Adrenal gland (tissue), 12 donors: ENCODE data around the gene MIS12. TPM values are rescaled to one million over a fixed set of nuclear protein-coding genes. Genes with fewer than 3 reads are reported as not detected.
A peak's percentile ranks its signal among the peaks of the same experiment; 100 is the strongest.

Experiments used
- DNase-seq, 7 donors: peaks; one replicate each; pipeline ENCODE4 v3.0.0-alpha.2; 2019 to 2020
- H3K27ac ChIP-seq, 5 donors: fragments of 200-600 bp; sonication (generic) in 4 of 5; 1 replicate in 3 of 5; 2 replicates in 2 of 5; pipeline versions ENCODE4 v1.5.1 to v1.8.0; 2016 to 2020; ENCODE audit warnings: mild to moderate bottlenecking in 1 of 5
- H3K27me3 ChIP-seq: fragments of 200-600 bp; 2 replicates; pipeline ENCODE4 v1.8.0; 2021
- H3K36me3 ChIP-seq, 2 donors: fragments of 200-600 bp; replicated peaks in 1 of 2; 1 replicate in 1 of 2; 2 replicates in 1 of 2; pipeline versions ENCODE4 v1.5.1 to v1.8.0; 2018 to 2022
- H3K4me1 ChIP-seq, 2 donors: fragments of 200-600 bp; replicated peaks in 1 of 2; 1 replicate in 1 of 2; 2 replicates in 1 of 2; pipeline versions ENCODE4 v1.5.1 to v1.8.0; 2018 to 2021
- H3K4me3 ChIP-seq, 4 donors: fragments of 200-600 bp; sonication (generic) in 3 of 4; one replicate each; pipeline ENCODE4 v1.5.1; 2016 to 2018
- H3K9me3 ChIP-seq, 3 donors: fragments of 200-600 bp; sonication (generic) in 1 of 3; replicated peaks in 1 of 3; 1 replicate in 2 of 3; 2 replicates in 1 of 3; pipeline versions ENCODE4 v1.5.1 to v1.8.0; 2016 to 2021
- CTCF ChIP-seq, 6 experiments: fragments of 450-650 bp in 4 of 6; fragments of 200-600 bp in 2 of 6; sonication (generic) in 1 of 6; IDR thresholded peaks; 1 replicate in 5 of 6; 2 replicates in 1 of 6; pipeline versions ENCODE4 v1.5.1 to v1.8.0; 2016 to 2021; ENCODE audit warnings: antibody characterized with exemption in 6 of 6, mild to moderate bottlenecking in 2 of 6, moderate library complexity in 1 of 6
- POLR2A ChIP-seq, 2 donors: fragments of 450-650 bp; IDR thresholded peaks; one replicate each; pipeline ENCODE4 v1.6.1; 2017; ENCODE audit warnings: antibody characterized with exemption in 2 of 2, mild to moderate bottlenecking in 2 of 2, moderate library complexity in 1 of 2
- WGBS, 4 donors: extraction: QIAGEN DNeasy Blood & Tissue Kit in 2 of 4; methylation state at CpG; one replicate each; pipeline versions ENCODE4 v1.1.5 to v1.1.7; 2013 to 2017; 5-methylcytosine and 5-hydroxymethylcytosine counted together
- intact Hi-C, 2 donors: fragments of 100-400 bp; cut with DNase I; formaldehyde crosslinking; loops; one replicate each; pipeline versions ENCODE4 v1.14.1 to v1.15.0; 2022 to 2023
- polyA plus RNA-seq, 3 donors: library from polyadenylated mRNA; stranded (reverse); fragments of 200-250 nt in 2 of 3; fragments of 350-450 nt in 1 of 3; fragmentation: Illumina TruSeq in 1 of 3; extraction: RNeasy Lipid Tissue Mini Kit (QIAGEN cat#74804) in 1 of 3; gene quantifications; one replicate each; pipeline ENCODE4 v1.2.3, GENCODE V29; 2013 to 2014
- total RNA-seq, 9 donors: library from RNA; depleted of rRNA in 4 of 9; stranded (reverse); fragments of >200 nt in 4 of 9; fragments of 120-200 nt in 1 of 9; fragmentation: NEBNext Ultra II Directional in 1 of 9; extraction: Animal tissue kit (Norgen Biotek cat#: 25700) in 1 of 9; gene quantifications; one replicate each; pipeline versions ENCODE4 v1.1.0 to v1.2.4, GENCODE V29; 2013 to 2023
- donor health status: healthy with polysubstance abuse.
- donor health status: Bipolar disorder and iron deficiency.
- donor health status: DM: yes; HTN: yes; CAD: no.
- donor health status: DM: no; HTN: no; CAD: no.
- donor health status: DM: no; HTN: no; CAD: no.
- donor health status: DM: yes; HTN: yes; CAD: no.

MIS12 gene
- total and polyA plus RNA-seq, 12 donors, result 7.1 to 36.0 (median 15.4) TPM

- H3K27ac ChIP-seq, result peak overlapping the region in 2 of 5 donors; percentile 3 to 8
- H3K4me1 ChIP-seq, result peaks cover 0 to 15% of the 10 kb centered on the region in 2 donors
- intact Hi-C loops, result no loop called here
- no peak for TF ChIP-seq CTCF (IDR thresholded peaks at IDR 0.05)
- TF ChIP-seq POLR2A (IDR thresholded peaks at IDR 0.05), result no peak
- no peaks in the 10 kb centered on the region for H3K9me3 ChIP-seq
- H3K27me3 ChIP-seq, result no peaks in the 10 kb centered on the region
- H3K36me3 ChIP-seq, result peaks cover 0 to 58% of the 10 kb centered on the region in 2 donors
- DNase-seq, result no peak
- 55 to 61% (median 56%) methylated on average over 6 of the region's 6 CpGs for WGBS, 4 donors
- H3K4me3 ChIP-seq, result no peak overlapping the region
Measured at GRCh38 chr17:5480962-5481361, 5.4 kb upstream of the MIS12 start.

- no peaks in the 10 kb centered on the region for H3K9me3 ChIP-seq
- H3K36me3 ChIP-seq, result peaks cover 0 to 53% of the 10 kb centered on the region in 2 donors
- TF ChIP-seq POLR2A (IDR thresholded peaks at IDR 0.05) (no peak), CTCF (IDR thresholded peaks at IDR 0.05) (no peak)
- intact Hi-C loops, result no loop called here
- H3K4me1 ChIP-seq, result peaks cover 0 to 15% of the 10 kb centered on the region in 2 donors
- WGBS, 4 donors, result 52 to 79% (median 57%) methylated on average over 4 of the region's 4 CpGs
- peak in 4 of 7 donors; percentile 37 to 46 (median 42) for DNase-seq
- peak overlapping the region in 1 of 5 donors; percentile 23 for H3K27ac ChIP-seq
- no peaks in the 10 kb centered on the region for H3K27me3 ChIP-seq
- H3K4me3 ChIP-seq, result no peak overlapping the region
Measured at GRCh38 chr17:5481451-5481850, 4.9 kb upstream of the MIS12 start.

- DNase-seq, result peak in 2 of 7 donors; percentile 28 to 55
- peaks cover 0 to 31% of the 10 kb centered on the region in 2 donors for H3K36me3 ChIP-seq
- intact Hi-C loops, result no loop called here
- 5 to 9% (median 6%) methylated on average over 19 to 29 of the region's 29 CpGs for WGBS, 4 donors
- peak within 1 kb of the TSS; percentile 95 to 100 (median 98) for H3K27ac ChIP-seq
- peak in 1 of 2 donors; percentile 25 for TF ChIP-seq POLR2A (IDR thresholded peaks at IDR 0.05)
- no peak for TF ChIP-seq CTCF (IDR thresholded peaks at IDR 0.05)
- H3K4me1 ChIP-seq, result peaks cover 8 to 30% of the 10 kb centered on the region in 2 donors
- H3K27me3 ChIP-seq, result no peaks in the 10 kb centered on the region
- H3K9me3 ChIP-seq, result no peaks in the 10 kb centered on the region
- H3K4me3 ChIP-seq, result peak within 1 kb of the TSS; percentile 71 to 92 (median 84)
Measured at GRCh38 chr17:5485270-5486205, 828 bp upstream of the MIS12 start, which contains the start of gene DERL2. Gene DERL2, minus strand, starts transcription at chr17:5486178. Its CDS starts 17 bp downstream, at chr17:5486161.

- TF ChIP-seq CTCF (IDR thresholded peaks at IDR 0.05) (no peak), POLR2A (IDR thresholded peaks at IDR 0.05) (no peak)
- Histone ChIP-seq H3K4me1 (peaks cover 8 to 24% of the 10 kb centered on the region in 2 donors), H3K9me3 (peaks cover 0 to 6% (median 0%) of the 10 kb centered on the region in 3 donors), H3K27ac (no peak overlapping the region), H3K27me3 (no peaks in the 10 kb centered on the region), H3K4me3 (no peak overlapping the region), H3K36me3 (peaks cover 0 to 29% of the 10 kb centered on the region in 2 donors)
- WGBS, 4 donors, result 81 to 90% (median 86%) methylated on average over 8 of the region's 8 CpGs
- DNase-seq, result no peak
- intact Hi-C loops, result no loop called here
Measured at GRCh38 chr17:5488752-5489151, 2.4 kb downstream of the MIS12 start.
